Measurements from ENCODE around the gene ANKRD24.
"Not testable (repeated sequence)": the region's sequence is repeated elsewhere in the genome, so short reads cannot be mapped to it uniquely, and the experiment has no call there.

The ANKRD24 gene

GRCh38 chr19:4182084-4182810, at the start of gene ANKRD24, which contains the start of gene SIRT6:
Gene ANKRD24 (plus strand): TSS chr19:4182689. CDS start chr19:4186426, 3,737 bp downstream.
Gene SIRT6 (minus strand): TSS chr19:4182563. CDS start chr19:4182539, 24 bp downstream.
- peak; percentile 94 for DNase-seq

GRCh38 chr19:4134351-4134750, 48.1 kb upstream of the ANKRD24 start:
- DNase-seq: no peak

- DNase-seq: not testable (repeated sequence)
Observed at GRCh38 chr19:4135386-4135785, 47.1 kb upstream of the ANKRD24 start.

GRCh38 chr19:4136680-4137088, 45.8 kb upstream of the ANKRD24 start:
- DNase-seq: no peak

- no peak for DNase-seq
Observed at GRCh38 chr19:4138445-4138844, 44.0 kb upstream of the ANKRD24 start.

GRCh38 chr19:4139614-4140236, 42.8 kb upstream of the ANKRD24 start:
- DNase-seq: peak; percentile 55

GRCh38 chr19:4140237-4140711, 42.2 kb upstream of the ANKRD24 start:
- peak; percentile 51 for DNase-seq

- DNase-seq: not testable (repeated sequence)
Observed at GRCh38 chr19:4142916-4143315, 39.6 kb upstream of the ANKRD24 start.

GRCh38 chr19:4144666-4145249, 37.7 kb upstream of the ANKRD24 start:
- no peak for DNase-seq

- DNase-seq: no peak
Observed at GRCh38 chr19:4149518-4150288, 32.8 kb upstream of the ANKRD24 start.

GRCh38 chr19:4151623-4152022, 30.9 kb upstream of the ANKRD24 start:
- no peak for DNase-seq

GRCh38 chr19:4152241-4152998, 30.1 kb upstream of the ANKRD24 start:
- DNase-seq: no peak

- no peak for DNase-seq
Observed at GRCh38 chr19:4154571-4155312, 27.7 kb upstream of the ANKRD24 start.

- DNase-seq: no peak
Observed at GRCh38 chr19:4157164-4157563, 25.3 kb upstream of the ANKRD24 start.

- not testable (repeated sequence) for DNase-seq
Observed at GRCh38 chr19:4157971-4158370, 24.5 kb upstream of the ANKRD24 start.

- DNase-seq: no peak
Observed at GRCh38 chr19:4161415-4162077, 20.9 kb upstream of the ANKRD24 start.

GRCh38 chr19:4164262-4164661, 18.2 kb upstream of the ANKRD24 start:
- no peak for DNase-seq

- no peak for DNase-seq
Observed at GRCh38 chr19:4171676-4172075, 10.8 kb upstream of the ANKRD24 start.

- DNase-seq: peak; percentile 82
Observed at GRCh38 chr19:4172861-4173473, 9.5 kb upstream of the ANKRD24 start.

- no peak for DNase-seq
Observed at GRCh38 chr19:4173479-4174212, 8.8 kb upstream of the ANKRD24 start.
